HEK293 (cell line): Measurements from ENCODE around the gene RBM17.

Experiments
- BCL11B ChIP-seq: fragments of 450-650 bp; formaldehyde crosslinking; IDR thresholded peaks from 2 replicates; pipeline ENCODE4 v1.5.1; 2016; ENCODE audit warnings: low read depth, missing biosample characterization, missing genetic modification characterization
- GFI1B ChIP-seq: fragments of 450-650 bp; formaldehyde crosslinking; IDR thresholded peaks from 2 replicates; pipeline ENCODE4 v1.5.1; 2016; ENCODE audit warnings: missing biosample characterization, missing genetic modification characterization
- GLIS2 ChIP-seq: fragments of 450-650 bp; formaldehyde crosslinking; IDR thresholded peaks from 2 replicates; pipeline ENCODE4 v1.5.1; 2016; ENCODE audit warnings: missing biosample characterization, missing genetic modification characterization
- HOXC10 ChIP-seq: sonication (generic); formaldehyde crosslinking; IDR thresholded peaks from 2 replicates; pipeline ENCODE4 v1.8.1; 2023; ENCODE audit warnings: mild to moderate bottlenecking, missing genetic modification reagents
- KLF10 ChIP-seq: fragments of 450-650 bp; IDR thresholded peaks from 2 replicates; pipeline ENCODE4 v1.5.1; 2018; ENCODE audit warnings: missing biosample characterization, mild to moderate bottlenecking, missing genetic modification characterization
- KLF16 ChIP-seq: fragments of 450-650 bp; formaldehyde crosslinking; IDR thresholded peaks from 2 replicates; pipeline ENCODE4 v1.5.1; 2017; ENCODE audit warnings: missing biosample characterization, missing genetic modification characterization
- KLF7 ChIP-seq: fragments of 450-650 bp; formaldehyde crosslinking; IDR thresholded peaks from 2 replicates; pipeline ENCODE4 v1.5.1; 2016; ENCODE audit warnings: missing biosample characterization, missing genetic modification characterization, borderline replicate concordance
- KLF8 ChIP-seq: fragments of 450-650 bp; formaldehyde crosslinking; IDR thresholded peaks from 2 replicates; pipeline ENCODE4 v1.5.1; 2016; ENCODE audit warnings: missing biosample characterization, missing genetic modification characterization
- MYNN ChIP-seq: fragments of 450-650 bp; formaldehyde crosslinking; IDR thresholded peaks from 2 replicates; pipeline ENCODE4 v1.5.1; 2016; ENCODE audit warnings: missing biosample characterization, missing genetic modification characterization, borderline replicate concordance
- OVOL3 ChIP-seq: fragments of 450-650 bp; formaldehyde crosslinking; IDR thresholded peaks from 2 replicates; pipeline ENCODE4 v1.5.1; 2016; ENCODE audit warnings: missing biosample characterization, missing genetic modification characterization
- SCRT1 ChIP-seq: fragments of 450-650 bp; formaldehyde crosslinking; IDR thresholded peaks from 2 replicates; pipeline ENCODE4 v1.5.1; 2016; ENCODE audit warnings: missing biosample characterization, missing genetic modification characterization, borderline replicate concordance
- SETDB1 ChIP-seq: IDR thresholded peaks from one replicate; pipeline ENCODE4 v1.6.1; 2017; ENCODE audit warnings: mild to moderate bottlenecking, low read length, moderate library complexity, mixed read lengths; ENCODE audit not compliant: insufficient read length
- TCF7L2 ChIP-seq: IDR thresholded peaks from 2 replicates; pipeline ENCODE4 v1.6.1; 2011; ENCODE audit warnings: low read depth, mild to moderate bottlenecking, inconsistent platforms, low read length, moderate library complexity, borderline replicate concordance
- ZBTB17 ChIP-seq: fragments of 450-650 bp; formaldehyde crosslinking; IDR thresholded peaks from 2 replicates; pipeline ENCODE4 v1.5.1; 2016; ENCODE audit warnings: missing biosample characterization, missing genetic modification characterization
- ZNF10 ChIP-seq: fragments of 450-650 bp; formaldehyde crosslinking; IDR thresholded peaks from 2 replicates; pipeline ENCODE4 v1.5.1; 2017; ENCODE audit warnings: missing biosample characterization, missing genetic modification characterization
- ZNF114 ChIP-seq: fragments of 450-650 bp; formaldehyde crosslinking; IDR thresholded peaks from 2 replicates; pipeline ENCODE4 v1.5.0; 2017; ENCODE audit warnings: missing biosample characterization, missing genetic modification characterization
- ZNF211 ChIP-seq: fragments of 450-650 bp; formaldehyde crosslinking; IDR thresholded peaks from 2 replicates; pipeline ENCODE4 v1.5.1; 2016; ENCODE audit warnings: low read depth, missing biosample characterization, missing genetic modification characterization
- ZNF302 ChIP-seq: fragments of 450-650 bp; formaldehyde crosslinking; IDR thresholded peaks from 2 replicates; pipeline ENCODE4 v1.5.1; 2016; ENCODE audit warnings: missing biosample characterization, missing genetic modification characterization, low read depth
- ZNF48 ChIP-seq: fragments of 450-650 bp; formaldehyde crosslinking; IDR thresholded peaks from 2 replicates; pipeline ENCODE4 v1.5.1; 2016; ENCODE audit warnings: missing biosample characterization, missing genetic modification characterization
- ZNF501 ChIP-seq: fragments of 450-650 bp; formaldehyde crosslinking; IDR thresholded peaks from 2 replicates; pipeline ENCODE4 v1.5.1; 2016; ENCODE audit warnings: missing biosample characterization, missing genetic modification characterization
- ZNF548 ChIP-seq: fragments of 450-650 bp; formaldehyde crosslinking; IDR thresholded peaks from 2 replicates; pipeline ENCODE4 v1.5.1; 2016; ENCODE audit warnings: missing biosample characterization, missing genetic modification characterization
- ZNF670 ChIP-seq: fragments of 450-650 bp; formaldehyde crosslinking; IDR thresholded peaks from 2 replicates; pipeline ENCODE4 v1.5.1; 2016; ENCODE audit warnings: missing biosample characterization, missing genetic modification characterization, low read depth
- ZNF677 ChIP-seq: fragments of 450-650 bp; IDR thresholded peaks from 2 replicates; pipeline ENCODE4 v1.5.0; 2018; ENCODE audit warnings: missing biosample characterization, mild to moderate bottlenecking, missing genetic modification characterization, moderate library complexity
- ZNF791 ChIP-seq: fragments of 450-650 bp; formaldehyde crosslinking; IDR thresholded peaks from 2 replicates; pipeline ENCODE4 v1.5.1; 2016; ENCODE audit warnings: missing biosample characterization, missing genetic modification characterization
- ZSCAN30 ChIP-seq: fragments of 450-650 bp; IDR thresholded peaks from 2 replicates; pipeline ENCODE4 v1.5.1; 2018; ENCODE audit warnings: missing biosample characterization, mild to moderate bottlenecking, missing genetic modification characterization, moderate library complexity
- TF ChIP-seq, protein P1 (sequence below): fragments of 450-650 bp; formaldehyde crosslinking; IDR thresholded peaks from 2 replicates; pipeline ENCODE4 v1.5.1; 2016; ENCODE audit warnings: missing biosample characterization, missing genetic modification characterization
- TF ChIP-seq, protein P2 (sequence below): fragments of 450-650 bp; formaldehyde crosslinking; IDR thresholded peaks from 2 replicates; pipeline ENCODE4 v1.5.1; 2016; ENCODE audit warnings: missing biosample characterization, missing genetic modification characterization, borderline replicate concordance
- TF ChIP-seq, protein P3 (sequence below): fragments of 450-650 bp; formaldehyde crosslinking; IDR thresholded peaks from 2 replicates; pipeline ENCODE4 v1.5.1; 2017; ENCODE audit warnings: missing biosample characterization, missing genetic modification characterization
- TF ChIP-seq, protein P4 (sequence below): fragments of 450-650 bp; formaldehyde crosslinking; IDR thresholded peaks from 2 replicates; pipeline ENCODE4 v1.5.1; 2016; ENCODE audit warnings: missing biosample characterization, missing genetic modification characterization

Gene RBM17

DNA sequence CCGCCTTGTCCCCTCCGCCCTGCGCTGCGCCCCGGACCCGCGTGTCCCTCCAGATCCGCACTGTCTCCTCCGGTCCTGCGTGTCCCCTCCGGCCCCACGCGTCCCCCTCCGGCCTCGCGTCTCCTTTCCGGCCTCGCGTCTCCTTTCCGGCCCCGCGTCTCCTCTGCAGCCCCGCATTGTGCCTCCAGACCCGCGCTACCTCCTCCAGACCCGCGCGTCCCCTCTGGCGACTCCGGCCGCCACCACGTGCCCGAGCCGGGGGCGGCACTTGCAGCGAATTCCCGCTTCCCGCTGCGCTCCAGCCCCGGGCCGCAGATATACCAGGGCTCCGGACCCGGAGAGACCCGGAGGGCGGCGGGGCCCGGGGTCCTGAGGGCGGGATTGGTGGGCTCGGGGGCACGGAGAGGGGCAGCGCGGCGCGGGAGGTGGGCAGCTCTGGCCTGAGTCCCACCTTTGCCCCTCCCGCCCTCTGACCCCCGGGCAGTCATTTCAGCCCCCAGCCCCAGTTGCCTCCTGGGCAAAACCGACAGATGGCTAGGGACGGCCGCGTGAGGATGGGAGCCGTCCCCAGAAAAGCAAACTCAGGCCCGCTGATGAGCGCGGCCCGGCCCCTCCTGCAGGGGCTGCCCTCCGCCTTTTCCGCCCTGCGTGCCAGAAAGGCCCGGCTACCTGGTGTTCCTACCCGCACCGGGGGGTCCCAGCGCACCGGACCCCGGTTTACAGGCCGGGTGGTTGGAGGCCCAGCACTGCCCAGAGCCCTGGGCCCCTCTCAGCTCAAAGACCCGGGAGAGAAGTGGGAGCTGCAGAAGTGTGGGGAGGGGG lies 56.5 kb downstream of the RBM17 start (continued):
- no peak for TF ChIP-seq ZBTB17
- TF ChIP-seq GLIS2, result peak; percentile 33
- TF ChIP-seq ZNF10, result no peak
- TF ChIP-seq KLF8, result 0 out of 2 replicates have a peak, but pooled peaks have one; percentile 14
- no peak for TF ChIP-seq ZNF677 (tag by site-specific recombination)
- TF ChIP-seq MYNN (tag by site-specific recombination), result no peak
- TF ChIP-seq ZNF548 (tag by site-specific recombination), result no peak
- no peak for TF ChIP-seq KLF7 (tag by site-specific recombination)
- no peak for TF ChIP-seq OVOL3 (tag by site-specific recombination)
- no peak for TF ChIP-seq GFI1B (tag by site-specific recombination)
- TF ChIP-seq BCL11B (tag by site-specific recombination), result peak; percentile 73
- no peak for TF ChIP-seq ZNF114 (tag by site-specific recombination)
- TF ChIP-seq, protein P1, sequence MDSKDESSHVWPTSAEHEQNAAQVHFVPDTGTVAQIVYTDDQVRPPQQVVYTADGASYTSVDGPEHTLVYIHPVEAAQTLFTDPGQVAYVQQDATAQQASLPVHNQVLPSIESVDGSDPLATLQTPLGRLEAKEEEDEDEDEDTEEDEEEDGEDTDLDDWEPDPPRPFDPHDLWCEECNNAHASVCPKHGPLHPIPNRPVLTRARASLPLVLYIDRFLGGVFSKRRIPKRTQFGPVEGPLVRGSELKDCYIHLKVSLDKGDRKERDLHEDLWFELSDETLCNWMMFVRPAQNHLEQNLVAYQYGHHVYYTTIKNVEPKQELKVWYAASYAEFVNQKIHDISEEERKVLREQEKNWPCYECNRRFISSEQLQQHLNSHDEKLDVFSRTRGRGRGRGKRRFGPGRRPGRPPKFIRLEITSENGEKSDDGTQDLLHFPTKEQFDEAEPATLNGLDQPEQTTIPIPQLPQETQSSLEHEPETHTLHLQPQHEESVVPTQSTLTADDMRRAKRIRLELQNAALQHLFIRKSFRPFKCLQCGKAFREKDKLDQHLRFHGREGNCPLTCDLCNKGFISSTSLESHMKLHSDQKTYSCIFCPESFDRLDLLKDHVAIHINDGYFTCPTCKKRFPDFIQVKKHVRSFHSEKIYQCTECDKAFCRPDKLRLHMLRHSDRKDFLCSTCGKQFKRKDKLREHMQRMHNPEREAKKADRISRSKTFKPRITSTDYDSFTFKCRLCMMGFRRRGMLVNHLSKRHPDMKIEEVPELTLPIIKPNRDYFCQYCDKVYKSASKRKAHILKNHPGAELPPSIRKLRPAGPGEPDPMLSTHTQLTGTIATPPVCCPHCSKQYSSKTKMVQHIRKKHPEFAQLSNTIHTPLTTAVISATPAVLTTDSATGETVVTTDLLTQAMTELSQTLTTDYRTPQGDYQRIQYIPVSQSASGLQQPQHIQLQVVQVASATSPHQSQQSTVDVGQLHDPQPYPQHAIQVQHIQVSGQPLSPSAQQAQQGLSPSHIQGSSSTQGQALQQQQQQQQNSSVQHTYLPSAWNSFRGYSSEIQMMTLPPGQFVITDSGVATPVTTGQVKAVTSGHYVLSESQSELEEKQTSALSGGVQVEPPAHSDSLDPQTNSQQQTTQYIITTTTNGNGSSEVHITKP, result no peak
- TF ChIP-seq ZNF48 (tag by site-specific recombination), result no peak
- TF ChIP-seq ZNF211 (tag by site-specific recombination), result no peak
- TF ChIP-seq, protein P2, sequence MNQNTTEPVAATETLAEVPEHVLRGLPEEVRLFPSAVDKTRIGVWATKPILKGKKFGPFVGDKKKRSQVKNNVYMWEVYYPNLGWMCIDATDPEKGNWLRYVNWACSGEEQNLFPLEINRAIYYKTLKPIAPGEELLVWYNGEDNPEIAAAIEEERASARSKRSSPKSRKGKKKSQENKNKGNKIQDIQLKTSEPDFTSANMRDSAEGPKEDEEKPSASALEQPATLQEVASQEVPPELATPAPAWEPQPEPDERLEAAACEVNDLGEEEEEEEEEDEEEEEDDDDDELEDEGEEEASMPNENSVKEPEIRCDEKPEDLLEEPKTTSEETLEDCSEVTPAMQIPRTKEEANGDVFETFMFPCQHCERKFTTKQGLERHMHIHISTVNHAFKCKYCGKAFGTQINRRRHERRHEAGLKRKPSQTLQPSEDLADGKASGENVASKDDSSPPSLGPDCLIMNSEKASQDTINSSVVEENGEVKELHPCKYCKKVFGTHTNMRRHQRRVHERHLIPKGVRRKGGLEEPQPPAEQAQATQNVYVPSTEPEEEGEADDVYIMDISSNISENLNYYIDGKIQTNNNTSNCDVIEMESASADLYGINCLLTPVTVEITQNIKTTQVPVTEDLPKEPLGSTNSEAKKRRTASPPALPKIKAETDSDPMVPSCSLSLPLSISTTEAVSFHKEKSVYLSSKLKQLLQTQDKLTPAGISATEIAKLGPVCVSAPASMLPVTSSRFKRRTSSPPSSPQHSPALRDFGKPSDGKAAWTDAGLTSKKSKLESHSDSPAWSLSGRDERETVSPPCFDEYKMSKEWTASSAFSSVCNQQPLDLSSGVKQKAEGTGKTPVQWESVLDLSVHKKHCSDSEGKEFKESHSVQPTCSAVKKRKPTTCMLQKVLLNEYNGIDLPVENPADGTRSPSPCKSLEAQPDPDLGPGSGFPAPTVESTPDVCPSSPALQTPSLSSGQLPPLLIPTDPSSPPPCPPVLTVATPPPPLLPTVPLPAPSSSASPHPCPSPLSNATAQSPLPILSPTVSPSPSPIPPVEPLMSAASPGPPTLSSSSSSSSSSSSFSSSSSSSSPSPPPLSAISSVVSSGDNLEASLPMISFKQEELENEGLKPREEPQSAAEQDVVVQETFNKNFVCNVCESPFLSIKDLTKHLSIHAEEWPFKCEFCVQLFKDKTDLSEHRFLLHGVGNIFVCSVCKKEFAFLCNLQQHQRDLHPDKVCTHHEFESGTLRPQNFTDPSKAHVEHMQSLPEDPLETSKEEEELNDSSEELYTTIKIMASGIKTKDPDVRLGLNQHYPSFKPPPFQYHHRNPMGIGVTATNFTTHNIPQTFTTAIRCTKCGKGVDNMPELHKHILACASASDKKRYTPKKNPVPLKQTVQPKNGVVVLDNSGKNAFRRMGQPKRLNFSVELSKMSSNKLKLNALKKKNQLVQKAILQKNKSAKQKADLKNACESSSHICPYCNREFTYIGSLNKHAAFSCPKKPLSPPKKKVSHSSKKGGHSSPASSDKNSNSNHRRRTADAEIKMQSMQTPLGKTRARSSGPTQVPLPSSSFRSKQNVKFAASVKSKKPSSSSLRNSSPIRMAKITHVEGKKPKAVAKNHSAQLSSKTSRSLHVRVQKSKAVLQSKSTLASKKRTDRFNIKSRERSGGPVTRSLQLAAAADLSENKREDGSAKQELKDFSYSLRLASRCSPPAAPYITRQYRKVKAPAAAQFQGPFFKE, result no peak
- TF ChIP-seq ZNF670, result no peak
- no peak for TF ChIP-seq SETDB1
- TF ChIP-seq ZSCAN30 (tag by site-specific recombination), result no peak
- TF ChIP-seq KLF16 (tag by site-specific recombination), result peak; percentile 58
- no peak for TF ChIP-seq SCRT1 (tag by site-specific recombination)
- TF ChIP-seq TCF7L2, result no peak
- TF ChIP-seq ZNF791, result no peak
- no peak; the same call in 1 of the 2 replicates for TF ChIP-seq ZNF501 (tag by site-specific recombination)
- TF ChIP-seq, protein P3, sequence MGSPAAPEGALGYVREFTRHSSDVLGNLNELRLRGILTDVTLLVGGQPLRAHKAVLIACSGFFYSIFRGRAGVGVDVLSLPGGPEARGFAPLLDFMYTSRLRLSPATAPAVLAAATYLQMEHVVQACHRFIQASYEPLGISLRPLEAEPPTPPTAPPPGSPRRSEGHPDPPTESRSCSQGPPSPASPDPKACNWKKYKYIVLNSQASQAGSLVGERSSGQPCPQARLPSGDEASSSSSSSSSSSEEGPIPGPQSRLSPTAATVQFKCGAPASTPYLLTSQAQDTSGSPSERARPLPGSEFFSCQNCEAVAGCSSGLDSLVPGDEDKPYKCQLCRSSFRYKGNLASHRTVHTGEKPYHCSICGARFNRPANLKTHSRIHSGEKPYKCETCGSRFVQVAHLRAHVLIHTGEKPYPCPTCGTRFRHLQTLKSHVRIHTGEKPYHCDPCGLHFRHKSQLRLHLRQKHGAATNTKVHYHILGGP (tag by site-specific recombination), result no peak
- no peak for TF ChIP-seq ZNF302 (tag by site-specific recombination)
- no peak for TF ChIP-seq KLF10 (tag by site-specific recombination)
- TF ChIP-seq, protein P4, sequence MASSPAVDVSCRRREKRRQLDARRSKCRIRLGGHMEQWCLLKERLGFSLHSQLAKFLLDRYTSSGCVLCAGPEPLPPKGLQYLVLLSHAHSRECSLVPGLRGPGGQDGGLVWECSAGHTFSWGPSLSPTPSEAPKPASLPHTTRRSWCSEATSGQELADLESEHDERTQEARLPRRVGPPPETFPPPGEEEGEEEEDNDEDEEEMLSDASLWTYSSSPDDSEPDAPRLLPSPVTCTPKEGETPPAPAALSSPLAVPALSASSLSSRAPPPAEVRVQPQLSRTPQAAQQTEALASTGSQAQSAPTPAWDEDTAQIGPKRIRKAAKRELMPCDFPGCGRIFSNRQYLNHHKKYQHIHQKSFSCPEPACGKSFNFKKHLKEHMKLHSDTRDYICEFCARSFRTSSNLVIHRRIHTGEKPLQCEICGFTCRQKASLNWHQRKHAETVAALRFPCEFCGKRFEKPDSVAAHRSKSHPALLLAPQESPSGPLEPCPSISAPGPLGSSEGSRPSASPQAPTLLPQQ (tag by site-specific recombination), result peak; percentile 61
- no peak for TF ChIP-seq HOXC10
